GM12878 (cell line): ENCODE results near the gene MIF. TPM values are rescaled to one million over a fixed set of nuclear protein-coding genes. Genes with fewer than 3 reads are reported as not detected.
A peak's percentile ranks its signal among the peaks of the same experiment; 100 is the strongest.

Source experiments
- ELK1 ChIP-seq: IDR thresholded peaks from 2 replicates; pipeline ENCODE4 v1.6.1; 2012; ENCODE audit warnings: low read depth, low read length, improper control_type of control experiment
- EZH2 ChIP-seq: IDR thresholded peaks from 2 replicates; pipeline ENCODE4 v1.6.1; 2012; ENCODE audit warnings: low read depth, mild to moderate bottlenecking, control low read depth, inconsistent platforms, low read length, borderline replicate concordance; ENCODE audit not compliant: control insufficient read depth
- IKZF1 ChIP-seq: fragments of 450-650 bp; conservative IDR thresholded peaks from 2 replicates; pipeline ENCODE4 v1.6.1; 2017; ENCODE audit warnings: antibody characterized with exemption, mild to moderate bottlenecking
- JUNB ChIP-seq: IDR thresholded peaks from 2 replicates; pipeline ENCODE4 v1.6.1; 2016; ENCODE audit warnings: antibody characterized with exemption, mild to moderate bottlenecking
- MTA3 ChIP-seq: IDR thresholded peaks from 2 replicates; pipeline ENCODE4 v1.6.1; 2012; ENCODE audit warnings: low read length, inconsistent platforms, borderline replicate concordance
- NR2C1 ChIP-seq: fragments of 450-650 bp; IDR thresholded peaks from 2 replicates; pipeline ENCODE4 v1.6.1; 2017; ENCODE audit warnings: antibody characterized with exemption, mild to moderate bottlenecking, moderate library complexity
- NR2C2 ChIP-seq: IDR thresholded peaks from 2 replicates; pipeline ENCODE4 v1.6.1; 2011; ENCODE audit warnings: borderline replicate concordance, low read depth; ENCODE audit not compliant: control insufficient read depth, insufficient read length
- NR2F1 ChIP-seq: fragments of 450-650 bp; conservative IDR thresholded peaks from 2 replicates; pipeline ENCODE4 v1.6.1; 2017; ENCODE audit warnings: mild to moderate bottlenecking
- POU2F2 ChIP-seq: IDR thresholded peaks from 3 replicates; pipeline ENCODE4 v1.6.1; 2011; ENCODE audit warnings: low read depth, mild to moderate bottlenecking, low read length, borderline replicate concordance
- RCOR1 ChIP-seq: conservative IDR thresholded peaks from 2 replicates; pipeline ENCODE4 v1.6.1; 2012; ENCODE audit warnings: low read depth, low read length, improper control_type of control experiment
- SIX5 ChIP-seq: IDR thresholded peaks from 2 replicates; pipeline ENCODE4 v1.6.1; 2011; ENCODE audit warnings: mild to moderate bottlenecking, low read depth, low read length, moderate library complexity; ENCODE audit not compliant: severe bottlenecking
- SREBF2 ChIP-seq: IDR thresholded peaks from 2 replicates; pipeline ENCODE4 v1.6.1; 2012; ENCODE audit warnings: mild to moderate bottlenecking, low read length
- SUZ12 ChIP-seq: fragments of 200-600 bp; sonication (generic); IDR thresholded peaks from one replicate; pipeline ENCODE4 v1.6.1; 2018; ENCODE audit warnings: antibody characterized with exemption, mild to moderate bottlenecking; ENCODE audit not compliant: unreplicated experiment
- TAF1 ChIP-seq: IDR thresholded peaks from 2 replicates; pipeline ENCODE4 v1.6.1; 2011; ENCODE audit warnings: mild to moderate bottlenecking, low read depth, low read length, borderline replicate concordance
- ZNF687 ChIP-seq: fragments of 450-650 bp; IDR thresholded peaks from 2 replicates; pipeline ENCODE4 v1.6.1; 2017; ENCODE audit warnings: mild to moderate bottlenecking, moderate library complexity
- polyA plus RNA-seq, 11 experiments: library from polyadenylated mRNA; depleted of rRNA in 4 of 11; unstranded in 6 of 11; stranded (reverse) in 5 of 11; fragments of >200 nt; fragmentation: Nextera tagmentation in 4 of 11; fragmentation: Illumina TruSeq in 1 of 11; extraction: Ambion mirVana in 4 of 11; extraction: Trizol in 1 of 11; gene quantifications; 1 replicate in 1 of 11; 2 replicates in 10 of 11; pipeline versions ENCODE4 v1.2.1 to v1.2.3, GENCODE V29; 2011 to 2016; ENCODE audit warnings: inconsistent platforms in 2 of 11, missing spikeins in 2 of 11, low read depth in 1 of 11
- total RNA-seq, 4 experiments: library from RNA; depleted of rRNA in 3 of 4; stranded (reverse); fragments of >200 nt in 3 of 4; fragmentation: Illumina TruSeq in 1 of 4; extraction: Trizol in 1 of 4; gene quantifications; 2 replicates each; pipeline versions ENCODE4 v1.2.1 to v1.2.3, GENCODE V29; 2013 to 2021
- TF ChIP-seq, protein P1 (sequence below), 3 experiments: IDR thresholded peaks in 2 of 3; conservative IDR thresholded peaks in 1 of 3; 2 replicates each; pipeline ENCODE4 v1.5.1; 2011; ENCODE audit warnings: low read depth in 3 of 3, low read length in 3 of 3, mild to moderate bottlenecking in 3 of 3, control low read depth in 2 of 3, moderate library complexity in 2 of 3, inconsistent platforms in 1 of 3, mixed read lengths in 1 of 3; ENCODE audit not compliant: control insufficient read depth in 2 of 3, insufficient read depth in 1 of 3; ENCODE audit errors: extremely low read depth in 1 of 3
- TF ChIP-seq, protein P2 (sequence below): IDR thresholded peaks from 2 replicates; pipeline ENCODE4 v1.6.1; 2012; ENCODE audit warnings: low read length, inconsistent platforms

Gene MIF
- total and polyA plus RNA-seq, 10 of the 15 experiments (the other 5 are each of a cell fraction or from before 2014, with no cell fraction given) = 37.7 to 2,972 (median 766) TPM

DNA sequence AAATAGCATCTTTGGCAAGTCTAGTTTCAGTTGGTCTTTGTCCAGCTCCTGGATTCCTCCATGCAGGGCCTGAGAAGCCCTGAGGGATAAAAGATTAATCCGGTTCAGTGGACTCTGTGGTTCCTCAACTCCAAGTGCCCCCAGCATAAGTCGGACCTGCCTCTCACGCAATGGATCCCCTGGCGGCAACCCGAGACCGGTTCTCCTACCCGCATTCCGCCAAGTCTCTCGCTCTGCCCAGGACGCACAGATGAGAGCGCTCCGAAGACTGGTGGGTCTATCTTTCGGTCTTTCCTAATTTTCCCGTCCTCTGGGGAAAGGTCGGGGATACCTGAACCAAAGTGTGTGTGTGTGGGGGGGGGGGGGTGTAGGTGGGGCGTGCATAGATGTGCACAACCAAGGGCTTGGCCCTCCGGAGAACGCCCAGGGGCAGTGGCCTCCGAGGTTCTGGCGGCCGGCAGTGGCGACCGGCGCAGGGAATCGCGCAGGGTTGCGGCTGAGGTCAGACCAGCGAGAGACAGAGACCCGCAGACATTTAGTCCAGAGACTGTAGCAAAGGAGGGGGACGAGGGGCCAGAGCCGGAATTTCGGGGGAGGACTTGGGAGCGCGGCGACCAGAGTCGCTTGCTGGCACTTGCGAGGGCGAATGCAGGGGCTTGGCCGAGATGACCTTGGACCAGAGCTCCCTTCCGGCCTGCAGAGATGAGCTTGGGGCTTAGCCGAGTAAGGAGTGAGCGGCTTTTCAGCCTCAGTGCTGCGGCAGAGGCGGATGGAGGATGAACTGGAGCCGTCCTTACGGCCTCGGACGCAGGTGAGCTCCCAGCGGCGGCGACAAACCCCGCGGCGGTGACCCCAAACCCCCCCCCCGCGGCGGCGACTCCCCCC, 37.2 kb upstream of the MIF start (continued):
- TF ChIP-seq ELK1 (no peak), EZH2 (no peak), RCOR1 (no peak), SREBF2 (no peak), SIX5 (no peak), NR2F1 (peak; percentile 71), NR2C1 (peak; percentile 83), TAF1 (0 out of 2 replicates have a peak, but pooled peaks have one; percentile 5), JUNB (no peak), ZNF687 (0 out of 2 replicates have a peak, but pooled peaks have one; percentile 0), IKZF1 (peak; percentile 19), MTA3 (no peak), SUZ12 (no peak), POU2F2 (no peak), NR2C2 (no peak)
- TF ChIP-seq, protein P1, sequence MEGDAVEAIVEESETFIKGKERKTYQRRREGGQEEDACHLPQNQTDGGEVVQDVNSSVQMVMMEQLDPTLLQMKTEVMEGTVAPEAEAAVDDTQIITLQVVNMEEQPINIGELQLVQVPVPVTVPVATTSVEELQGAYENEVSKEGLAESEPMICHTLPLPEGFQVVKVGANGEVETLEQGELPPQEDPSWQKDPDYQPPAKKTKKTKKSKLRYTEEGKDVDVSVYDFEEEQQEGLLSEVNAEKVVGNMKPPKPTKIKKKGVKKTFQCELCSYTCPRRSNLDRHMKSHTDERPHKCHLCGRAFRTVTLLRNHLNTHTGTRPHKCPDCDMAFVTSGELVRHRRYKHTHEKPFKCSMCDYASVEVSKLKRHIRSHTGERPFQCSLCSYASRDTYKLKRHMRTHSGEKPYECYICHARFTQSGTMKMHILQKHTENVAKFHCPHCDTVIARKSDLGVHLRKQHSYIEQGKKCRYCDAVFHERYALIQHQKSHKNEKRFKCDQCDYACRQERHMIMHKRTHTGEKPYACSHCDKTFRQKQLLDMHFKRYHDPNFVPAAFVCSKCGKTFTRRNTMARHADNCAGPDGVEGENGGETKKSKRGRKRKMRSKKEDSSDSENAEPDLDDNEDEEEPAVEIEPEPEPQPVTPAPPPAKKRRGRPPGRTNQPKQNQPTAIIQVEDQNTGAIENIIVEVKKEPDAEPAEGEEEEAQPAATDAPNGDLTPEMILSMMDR (IDR thresholded peaks at IDR 0.05 in 2 of 3, conservative IDR thresholded peaks at IDR 0.05 in 1 of 3; ENCODE audit: control insufficient read depth in 2 of 3, extremely low read depth in 1 of 3, insufficient read depth in 1 of 3, low read depth in 3 of 3, low read length in 3 of 3) = peak in 2 of 3 experiments; percentile 12 to 28; a peak in 2 of 6 replicates
- TF ChIP-seq, protein P2, sequence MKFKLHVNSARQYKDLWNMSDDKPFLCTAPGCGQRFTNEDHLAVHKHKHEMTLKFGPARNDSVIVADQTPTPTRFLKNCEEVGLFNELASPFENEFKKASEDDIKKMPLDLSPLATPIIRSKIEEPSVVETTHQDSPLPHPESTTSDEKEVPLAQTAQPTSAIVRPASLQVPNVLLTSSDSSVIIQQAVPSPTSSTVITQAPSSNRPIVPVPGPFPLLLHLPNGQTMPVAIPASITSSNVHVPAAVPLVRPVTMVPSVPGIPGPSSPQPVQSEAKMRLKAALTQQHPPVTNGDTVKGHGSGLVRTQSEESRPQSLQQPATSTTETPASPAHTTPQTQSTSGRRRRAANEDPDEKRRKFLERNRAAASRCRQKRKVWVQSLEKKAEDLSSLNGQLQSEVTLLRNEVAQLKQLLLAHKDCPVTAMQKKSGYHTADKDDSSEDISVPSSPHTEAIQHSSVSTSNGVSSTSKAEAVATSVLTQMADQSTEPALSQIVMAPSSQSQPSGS = no peak
